Testis (tissue), 2 donors: ENCODE measurements around the gene CLPX.

Experiments
- CTCF ChIP-seq, 3 experiments: fragments of 450-650 bp in 2 of 3; fragments of 200-600 bp in 1 of 3; sonication (generic) in 1 of 3; IDR thresholded peaks; one replicate each; pipeline ENCODE4 v1.5.1; 2016 to 2019; ENCODE audit warnings: antibody characterized with exemption in 3 of 3, mild to moderate bottlenecking in 2 of 3, moderate library complexity in 1 of 3
- POLR2A ChIP-seq: fragments of 450-650 bp; IDR thresholded peaks from one replicate; pipeline ENCODE4 v1.6.1; 2017; ENCODE audit warnings: antibody characterized with exemption, mild to moderate bottlenecking, moderate library complexity

DNA sequence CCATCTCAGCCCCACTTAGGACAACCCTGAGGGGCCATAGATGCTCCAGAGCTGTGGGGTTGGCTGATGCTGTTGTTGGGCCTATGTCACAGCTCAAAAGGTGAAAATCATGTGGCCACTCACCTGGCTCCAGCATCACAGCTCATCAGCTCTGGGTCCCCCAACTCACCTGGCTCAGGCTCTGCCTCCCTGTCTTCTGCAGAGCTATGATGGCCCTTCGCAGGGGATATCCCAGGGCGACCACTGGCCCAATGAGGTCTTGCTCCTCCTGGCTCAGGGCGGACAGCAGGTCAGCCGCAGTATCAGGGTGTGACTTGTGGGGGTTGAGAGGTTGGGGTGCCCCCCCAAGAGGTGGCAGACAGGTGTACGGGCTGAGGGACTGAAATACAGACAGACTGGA is 85.8 kb downstream of the CLPX start:
- TF ChIP-seq CTCF (IDR thresholded peaks at IDR 0.05) (no peak), POLR2A (no peak)
